ENCODE data around the gene PBRM1. TPM values are rescaled to one million over a fixed set of nuclear protein-coding genes. Genes with fewer than 3 reads are reported as not detected.

Gene PBRM1
- total RNA-seq, 3 donors from 2014 or later (not counting 1 experiment from before 2014, with no cell fraction given), result 70.2 to 79.7 (median 76.6) TPM

DNA sequence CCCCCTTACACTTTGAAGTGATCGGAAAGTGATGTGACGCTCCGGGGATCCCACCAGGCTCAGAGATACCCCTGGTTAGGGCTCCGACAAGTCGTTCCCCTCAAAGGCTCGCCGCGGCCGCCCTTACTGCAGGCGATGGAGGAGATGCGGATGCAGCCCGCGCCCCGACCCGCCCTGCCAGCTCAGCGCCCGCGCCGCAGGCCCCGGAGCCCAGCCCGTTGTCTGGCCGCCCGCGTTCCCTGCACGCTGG is 19.6 kb upstream of the PBRM1 start:
- TF ChIP-seq, protein P1, sequence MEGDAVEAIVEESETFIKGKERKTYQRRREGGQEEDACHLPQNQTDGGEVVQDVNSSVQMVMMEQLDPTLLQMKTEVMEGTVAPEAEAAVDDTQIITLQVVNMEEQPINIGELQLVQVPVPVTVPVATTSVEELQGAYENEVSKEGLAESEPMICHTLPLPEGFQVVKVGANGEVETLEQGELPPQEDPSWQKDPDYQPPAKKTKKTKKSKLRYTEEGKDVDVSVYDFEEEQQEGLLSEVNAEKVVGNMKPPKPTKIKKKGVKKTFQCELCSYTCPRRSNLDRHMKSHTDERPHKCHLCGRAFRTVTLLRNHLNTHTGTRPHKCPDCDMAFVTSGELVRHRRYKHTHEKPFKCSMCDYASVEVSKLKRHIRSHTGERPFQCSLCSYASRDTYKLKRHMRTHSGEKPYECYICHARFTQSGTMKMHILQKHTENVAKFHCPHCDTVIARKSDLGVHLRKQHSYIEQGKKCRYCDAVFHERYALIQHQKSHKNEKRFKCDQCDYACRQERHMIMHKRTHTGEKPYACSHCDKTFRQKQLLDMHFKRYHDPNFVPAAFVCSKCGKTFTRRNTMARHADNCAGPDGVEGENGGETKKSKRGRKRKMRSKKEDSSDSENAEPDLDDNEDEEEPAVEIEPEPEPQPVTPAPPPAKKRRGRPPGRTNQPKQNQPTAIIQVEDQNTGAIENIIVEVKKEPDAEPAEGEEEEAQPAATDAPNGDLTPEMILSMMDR (IDR thresholded peaks at IDR 0.05), result no peak
- Histone ChIP-seq H3K27me3 (ENCODE audit: control insufficient read depth, insufficient read depth, low read length) (no peaks in the 10 kb centered on the region), H3K4me3 (ENCODE audit: low read length) (peak overlapping the region; percentile 66), H3K27ac (ENCODE audit: low read length) (peak overlapping the region; percentile 83), H3K4me1 (ENCODE audit: control insufficient read depth, insufficient read depth, low read length) (peaks cover 29% of the 10 kb centered on the region), H3K9me3 (ENCODE audit: control insufficient read depth, insufficient read depth, low read length) (no peaks in the 10 kb centered on the region), H3K36me3 (ENCODE audit: control insufficient read depth, insufficient read depth, low read length) (peaks cover 11% of the 10 kb centered on the region)
- no peaks in the 10 kb centered on the region for H3K36me3 Mint-ChIP-seq
- no peaks in the 10 kb centered on the region for H3K9me3 Mint-ChIP-seq
- no peak for ATAC-seq
- peaks cover 14 to 18% of the 10 kb centered on the region in 2 donors for H3K4me1 Mint-ChIP-seq
- peak overlapping the region; percentile 94 to 95 for H3K27ac Mint-ChIP-seq
- no peaks in the 10 kb centered on the region for H3K27me3 Mint-ChIP-seq (ENCODE audit: low read depth in 2 of 2)
- peak overlapping the region; percentile 92 for H3K4me3 Mint-ChIP-seq
- intact Hi-C loops (cut with micrococcal nuclease), result no loop called here
- under 1% methylated on average over 25 of the region's 25 CpGs for WGBS (ENCODE audit: insufficient coverage)
- no peak for DNase-seq

DNA sequence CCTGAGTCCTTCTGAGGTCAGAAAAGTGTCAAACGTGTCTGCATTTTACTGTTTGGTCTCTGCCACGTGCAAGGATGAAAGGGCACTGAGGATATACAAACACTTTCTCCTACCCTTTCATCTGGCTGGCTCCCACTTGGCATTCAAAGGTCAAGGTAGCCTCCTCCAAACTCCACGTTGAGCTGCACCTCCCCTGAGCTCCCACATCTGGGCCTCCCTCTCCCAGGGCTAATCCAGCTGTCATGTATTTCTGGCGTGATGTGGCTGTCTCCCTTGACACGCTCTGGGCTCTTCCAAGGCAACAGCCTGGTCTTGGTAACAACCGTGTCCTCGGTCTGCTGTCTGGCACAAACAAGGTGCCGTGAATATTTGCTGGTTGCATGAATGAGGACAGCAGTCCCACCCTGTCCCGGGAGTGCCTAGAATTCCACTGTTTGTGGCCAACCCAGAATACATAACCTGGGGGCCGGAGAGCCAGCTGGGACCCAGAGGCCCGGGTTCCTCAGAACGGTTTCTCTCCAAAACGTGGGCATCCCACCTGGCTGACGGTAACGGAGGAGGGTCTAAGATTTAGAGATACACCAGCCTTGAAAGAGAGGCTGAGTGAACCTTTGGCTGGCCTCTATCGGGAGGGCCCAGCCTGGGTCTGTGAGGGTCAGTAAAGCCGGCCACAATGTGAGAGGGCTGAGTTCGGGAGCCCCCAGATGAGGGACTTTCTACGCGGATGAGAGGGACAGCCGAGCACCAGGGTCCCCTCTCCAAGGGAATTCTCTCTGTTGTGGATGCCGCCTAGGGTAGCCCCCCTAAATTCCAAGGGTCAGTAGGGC is 19.1 kb upstream of the PBRM1 start:
- Mint-ChIP-seq H3K36me3 (no peaks in the 10 kb centered on the region), H3K4me3 (peak overlapping the region; percentile 92), H3K27ac (peak overlapping the region; percentile 94 to 95), H3K27me3 (ENCODE audit: low read depth in 2 of 2) (no peaks in the 10 kb centered on the region), H3K4me1 (peaks cover 14 to 18% of the 10 kb centered on the region in 2 donors), H3K9me3 (no peaks in the 10 kb centered on the region)
- intact Hi-C loops (cut with micrococcal nuclease), result no loop called here
- peaks cover 29% of the 10 kb centered on the region for H3K4me1 ChIP-seq (ENCODE audit: control insufficient read depth, insufficient read depth, low read length)
- DNase-seq (peak in 1 of 2 donors; percentile 38), ATAC-seq (no peak)
- 7% methylated on average over 22 of the region's 22 CpGs for WGBS (ENCODE audit: insufficient coverage)
- H3K36me3 ChIP-seq (ENCODE audit: control insufficient read depth, insufficient read depth, low read length), result peaks cover 11% of the 10 kb centered on the region
- TF ChIP-seq, protein P1 (IDR thresholded peaks at IDR 0.05), result no peak
- peak overlapping the region; percentile 66 for H3K4me3 ChIP-seq (ENCODE audit: low read length)
- peak overlapping the region; percentile 83 for H3K27ac ChIP-seq (ENCODE audit: low read length)
- no peaks in the 10 kb centered on the region for H3K9me3 ChIP-seq (ENCODE audit: control insufficient read depth, insufficient read depth, low read length)
- no peaks in the 10 kb centered on the region for H3K27me3 ChIP-seq (ENCODE audit: control insufficient read depth, insufficient read depth, low read length)

DNA sequence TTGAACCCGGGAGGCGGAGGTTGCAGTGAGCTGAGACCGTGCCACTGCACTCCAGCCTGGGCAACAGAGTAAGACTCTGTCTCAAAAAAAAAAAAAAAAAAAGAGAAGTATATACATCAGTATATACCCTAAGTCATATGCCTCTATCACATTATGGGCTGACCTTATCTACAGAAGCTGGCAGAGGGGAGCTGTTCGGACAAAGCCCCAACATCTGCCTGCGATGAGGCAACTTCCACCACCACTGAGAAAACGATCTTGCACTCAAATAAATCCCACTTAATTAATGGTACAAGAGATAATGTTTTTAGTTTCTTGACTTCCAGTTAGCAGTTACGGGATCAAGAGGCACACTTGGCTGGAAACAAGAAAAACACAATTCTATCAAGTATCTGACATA is 17.6 kb upstream of the PBRM1 start:
- no peaks in the 10 kb centered on the region for H3K36me3 Mint-ChIP-seq
- Histone ChIP-seq H3K4me1 (ENCODE audit: control insufficient read depth, insufficient read depth, low read length) (peaks cover 29% of the 10 kb centered on the region), H3K27me3 (ENCODE audit: control insufficient read depth, insufficient read depth, low read length) (no peaks in the 10 kb centered on the region), H3K36me3 (ENCODE audit: control insufficient read depth, insufficient read depth, low read length) (peaks cover 10% of the 10 kb centered on the region), H3K4me3 (ENCODE audit: low read length) (no peak overlapping the region), H3K9me3 (ENCODE audit: control insufficient read depth, insufficient read depth, low read length) (no peaks in the 10 kb centered on the region), H3K27ac (ENCODE audit: low read length) (no peak overlapping the region)
- no peaks in the 10 kb centered on the region for H3K9me3 Mint-ChIP-seq
- TF ChIP-seq, protein P1 (IDR thresholded peaks at IDR 0.05), result no peak
- no peak overlapping the region for H3K4me3 Mint-ChIP-seq
- H3K27ac Mint-ChIP-seq, result peak overlapping the region in 1 of 2 donors; percentile 43
- intact Hi-C loops (cut with micrococcal nuclease), result no loop called here
- no peaks in the 10 kb centered on the region for H3K27me3 Mint-ChIP-seq (ENCODE audit: low read depth in 2 of 2)
- DNase-seq (no peak), ATAC-seq (no peak)
- WGBS (ENCODE audit: insufficient coverage), result 97% methylated on average over 5 of the region's 7 CpGs
- peaks cover 14 to 18% of the 10 kb centered on the region in 2 donors for H3K4me1 Mint-ChIP-seq

DNA sequence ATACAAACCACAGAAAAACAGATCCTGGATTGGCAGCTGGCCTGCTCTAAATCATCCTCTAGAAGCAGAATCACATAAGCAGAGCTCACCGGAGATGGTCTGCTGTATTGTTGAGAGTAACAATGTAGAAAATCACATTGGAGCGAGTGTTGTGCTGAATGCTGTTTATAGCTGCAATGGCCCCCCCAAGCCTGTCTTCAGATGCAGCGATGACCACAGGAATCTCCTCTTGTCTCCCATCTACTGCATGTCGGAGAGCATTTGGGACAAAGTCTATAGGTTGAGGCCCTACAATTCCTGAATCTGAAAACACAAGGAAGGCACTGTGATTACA is 11.9 kb upstream of the PBRM1 start:
- no peak overlapping the region for H3K4me3 ChIP-seq (ENCODE audit: low read length)
- Mint-ChIP-seq H3K4me3 (peak overlapping the region; percentile 65), H3K4me1 (peaks cover 18 to 19% of the 10 kb centered on the region in 2 donors), H3K27me3 (ENCODE audit: low read depth in 2 of 2) (no peaks in the 10 kb centered on the region), H3K27ac (peak overlapping the region; percentile 73 to 93), H3K9me3 (no peaks in the 10 kb centered on the region), H3K36me3 (peaks cover 24% of the 10 kb centered on the region)
- H3K27me3 ChIP-seq (ENCODE audit: control insufficient read depth, insufficient read depth, low read length), result no peaks in the 10 kb centered on the region
- H3K36me3 ChIP-seq (ENCODE audit: control insufficient read depth, insufficient read depth, low read length), result peaks cover 46% of the 10 kb centered on the region
- intact Hi-C loops (cut with micrococcal nuclease), result no loop called here
- no peak for DNase-seq
- ATAC-seq, result peak in 1 of 3 donors; percentile 22
- 91% methylated on average over 4 of the region's 4 CpGs for WGBS (ENCODE audit: insufficient coverage)
- H3K4me1 ChIP-seq (ENCODE audit: control insufficient read depth, insufficient read depth, low read length), result peaks cover 7% of the 10 kb centered on the region
- H3K27ac ChIP-seq (ENCODE audit: low read length), result peak overlapping the region; percentile 8
- TF ChIP-seq, protein P1 (IDR thresholded peaks at IDR 0.05), result no peak
- H3K9me3 ChIP-seq (ENCODE audit: control insufficient read depth, insufficient read depth, low read length), result no peaks in the 10 kb centered on the region

All from natural killer cell (primary cell).